HG02759 (cell line): ENCODE measurements around the gene TSC22D2.
"Not testable (repeated sequence)": the region's sequence is repeated elsewhere in the genome, so short reads cannot be mapped to it uniquely, and the experiment has no call there.

Experiments used
- ATAC-seq: cut with Tn5 transposase; IDR thresholded peaks from one replicate; pipeline ENCODE4 v1.9.1; 2021; ENCODE audit warnings: mild to moderate bottlenecking, moderate library complexity; ENCODE audit not compliant: unreplicated experiment

The TSC22D2 gene

DNA sequence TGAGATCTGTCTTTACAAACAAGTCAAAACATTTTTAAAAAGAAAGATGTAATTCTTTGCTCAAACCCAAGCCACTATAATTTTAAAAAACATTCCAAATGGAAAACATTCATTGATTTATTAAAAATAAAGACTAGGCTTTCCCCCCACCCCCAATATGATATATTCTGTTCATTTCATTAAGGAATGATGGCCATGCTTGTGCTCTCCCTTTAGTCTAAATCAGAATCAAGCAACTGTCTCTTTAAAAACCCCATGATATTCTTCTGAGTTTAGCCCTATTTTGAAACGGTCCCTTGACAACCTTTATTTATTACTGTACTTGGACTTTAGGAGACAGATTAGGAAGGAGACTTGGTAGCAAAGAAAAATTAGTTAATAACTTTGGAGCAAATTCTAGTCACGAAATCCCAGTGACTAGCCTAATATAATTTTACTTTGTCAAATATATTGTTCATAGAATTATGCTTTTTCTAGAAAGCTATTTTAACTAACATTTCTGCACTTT, 38.4 kb downstream of the TSC22D2 start:
- ATAC-seq: no peak

DNA sequence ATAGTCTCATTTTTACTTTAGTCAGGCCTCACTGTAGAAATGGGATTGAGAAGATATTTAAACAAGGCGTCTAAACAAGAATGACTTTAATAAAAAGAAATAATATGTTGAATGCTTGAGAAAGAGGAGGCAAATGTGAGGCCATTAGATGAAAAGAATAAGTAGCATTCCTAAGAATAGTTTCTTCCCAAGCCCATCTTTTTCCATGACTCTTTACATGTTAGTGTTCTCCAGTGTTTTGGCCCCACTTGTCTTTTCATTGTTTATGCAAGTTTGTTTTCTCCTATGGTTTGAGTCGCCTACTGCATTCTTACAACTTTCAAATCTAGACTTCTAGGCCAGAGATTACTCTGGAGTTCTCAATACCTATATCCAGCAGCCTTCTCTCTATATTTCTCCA, 39.0 kb downstream of the TSC22D2 start:
- ATAC-seq: no peak

DNA sequence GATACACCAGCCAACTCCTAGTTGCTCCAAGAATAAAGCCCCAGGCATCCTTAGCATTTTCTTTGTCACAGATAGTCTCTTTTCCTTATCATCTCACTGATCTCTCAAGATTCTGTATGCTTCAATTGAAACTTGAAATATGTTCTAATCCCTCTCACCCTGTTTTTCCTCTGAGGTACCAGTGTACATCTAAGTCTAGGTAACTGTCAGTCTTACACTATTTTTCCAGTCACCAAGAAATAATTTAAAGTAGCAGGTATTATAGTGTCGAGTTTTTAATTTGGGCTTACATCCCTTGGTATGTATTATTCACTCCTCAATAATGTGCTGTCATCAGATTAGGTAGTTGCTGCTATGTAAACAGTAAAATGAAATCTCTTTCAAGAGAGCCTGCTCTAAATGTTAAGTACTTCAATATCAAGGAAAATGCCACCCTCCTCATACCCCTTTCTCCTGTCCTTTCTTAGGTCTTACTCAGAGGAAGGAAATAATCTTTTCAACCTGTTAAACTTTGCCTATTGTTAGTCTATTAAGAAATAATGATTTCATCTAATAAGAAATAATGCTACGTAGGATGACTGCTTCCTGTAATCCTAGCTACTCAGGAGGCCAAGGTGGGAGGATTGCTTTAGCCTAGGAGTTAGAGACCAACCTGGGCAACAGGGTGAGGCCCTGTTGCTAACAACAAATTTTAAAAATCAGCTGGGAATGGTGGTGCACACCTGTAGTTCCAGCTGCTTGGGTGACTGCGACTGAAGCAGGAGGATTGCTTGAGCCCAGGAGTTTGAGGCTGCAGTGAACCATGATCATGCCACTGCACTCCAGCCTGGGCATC, 39.8 kb downstream of the TSC22D2 start:
- ATAC-seq: no peak

DNA sequence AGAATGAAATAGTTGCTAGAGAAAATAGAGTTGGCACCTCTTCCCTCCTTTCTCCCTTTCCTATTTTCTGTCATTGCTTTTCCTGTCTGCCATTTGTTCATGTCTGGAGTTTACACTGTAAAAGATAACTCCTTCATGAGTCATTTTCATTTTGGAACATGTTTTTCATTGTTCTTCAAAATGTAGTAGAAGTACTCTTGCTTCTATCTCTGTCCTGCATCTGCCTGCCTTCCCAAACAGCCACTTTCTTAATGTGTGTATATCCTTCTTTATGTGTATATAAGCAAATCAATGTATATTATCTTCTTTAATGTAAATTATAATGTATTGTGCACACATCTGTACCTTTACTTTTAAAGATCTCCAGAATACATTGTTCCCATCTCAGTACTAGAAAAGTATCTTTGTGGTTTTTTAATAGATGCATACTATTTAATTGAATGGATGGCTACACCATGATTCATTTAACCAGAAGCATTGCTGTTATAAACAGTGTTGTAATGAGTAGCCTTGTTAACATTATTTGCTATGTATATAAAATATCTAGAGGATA, 41.1 kb downstream of the TSC22D2 start:
- no peak for ATAC-seq

DNA sequence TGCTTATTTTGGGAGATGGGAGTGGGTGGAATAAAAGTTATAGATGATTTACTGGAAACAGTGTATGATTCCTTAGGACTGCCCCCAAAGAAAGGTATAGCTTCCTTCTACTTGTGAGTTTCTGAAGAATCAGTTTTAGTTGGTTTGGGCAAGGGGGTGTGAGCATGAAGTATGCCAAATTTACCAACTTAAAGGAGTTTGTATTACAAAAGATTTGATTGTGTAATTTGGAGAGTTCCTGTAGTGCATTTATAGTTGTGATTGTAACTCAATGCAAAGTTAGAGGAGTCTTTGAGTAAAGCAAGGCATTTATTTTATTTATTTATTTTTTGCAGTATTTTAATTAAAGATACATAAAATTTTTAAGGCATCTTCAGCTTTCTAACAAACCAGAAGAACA, 42.8 kb downstream of the TSC22D2 start:
- no peak for ATAC-seq

DNA sequence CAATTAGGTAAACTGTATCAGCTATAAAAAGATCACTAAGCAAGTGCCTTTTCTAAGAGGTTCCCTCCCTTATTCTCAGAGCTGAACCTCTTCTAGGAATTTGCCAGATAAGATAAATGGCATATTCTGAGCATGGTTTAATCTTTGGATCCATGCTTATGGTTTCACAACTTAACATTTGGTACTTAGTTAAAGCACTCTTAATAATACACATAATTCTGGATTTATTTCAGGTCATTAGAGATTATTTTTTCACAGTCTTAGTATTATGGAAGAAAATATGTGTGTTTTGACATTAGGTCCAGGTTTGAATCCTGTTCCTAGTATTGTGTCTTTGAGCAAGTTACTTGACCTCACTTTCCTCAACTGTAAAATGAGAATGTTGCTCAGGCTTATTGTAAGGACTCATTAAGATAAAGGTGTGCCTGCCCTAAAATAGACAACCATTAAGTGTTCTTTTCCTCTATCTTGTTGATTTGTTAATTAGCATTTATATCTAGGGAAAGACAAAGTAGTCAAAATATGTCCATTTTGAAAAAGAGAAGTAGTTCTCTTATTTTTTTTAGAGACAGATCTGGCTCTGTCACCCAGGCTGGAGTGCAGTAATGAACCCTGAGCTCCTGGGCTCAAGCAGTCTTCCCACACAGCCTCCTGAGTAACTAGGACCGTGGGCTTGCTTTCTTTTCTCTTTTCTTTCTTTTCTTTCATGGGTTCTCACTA, 43.4 kb downstream of the TSC22D2 start:
- no peak for ATAC-seq

DNA sequence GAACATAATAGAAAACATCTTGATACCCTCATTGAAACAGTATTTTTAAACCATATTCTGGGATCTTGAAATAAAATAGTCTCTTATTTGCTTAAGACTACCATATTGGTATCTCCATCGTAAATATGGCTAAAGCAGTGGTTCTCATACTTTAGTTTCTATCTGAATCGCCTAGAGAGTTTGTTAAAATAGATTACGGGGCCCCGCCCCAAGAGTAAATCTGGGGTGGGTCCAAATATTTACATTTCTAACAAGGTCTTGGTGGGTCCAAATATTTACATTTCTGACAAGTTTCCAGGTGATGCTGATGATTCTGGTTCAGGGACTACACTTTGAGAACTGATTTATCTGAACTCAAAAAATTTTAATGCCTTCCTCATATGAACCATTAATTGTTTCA, 45.3 kb downstream of the TSC22D2 start:
- no peak for ATAC-seq

DNA sequence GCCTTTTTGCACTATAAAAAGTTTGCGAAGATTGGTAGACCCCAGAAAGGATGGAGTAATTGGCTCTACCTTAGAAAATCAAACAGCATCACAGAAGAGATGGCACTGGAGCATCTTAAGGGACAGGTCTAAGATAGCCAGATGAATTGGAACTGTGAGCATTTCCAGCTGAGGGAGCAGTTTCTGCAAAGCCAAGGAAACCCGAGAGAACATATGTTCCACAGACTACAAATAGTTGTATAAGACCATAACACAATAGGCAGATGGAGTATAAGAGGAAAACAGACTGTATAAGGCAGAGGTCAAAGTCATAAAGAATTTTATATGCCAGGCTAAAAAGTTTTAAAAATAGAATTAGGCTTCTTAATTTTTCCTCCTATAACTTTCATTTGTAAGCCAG, 46.0 kb downstream of the TSC22D2 start:
- ATAC-seq: no peak

DNA sequence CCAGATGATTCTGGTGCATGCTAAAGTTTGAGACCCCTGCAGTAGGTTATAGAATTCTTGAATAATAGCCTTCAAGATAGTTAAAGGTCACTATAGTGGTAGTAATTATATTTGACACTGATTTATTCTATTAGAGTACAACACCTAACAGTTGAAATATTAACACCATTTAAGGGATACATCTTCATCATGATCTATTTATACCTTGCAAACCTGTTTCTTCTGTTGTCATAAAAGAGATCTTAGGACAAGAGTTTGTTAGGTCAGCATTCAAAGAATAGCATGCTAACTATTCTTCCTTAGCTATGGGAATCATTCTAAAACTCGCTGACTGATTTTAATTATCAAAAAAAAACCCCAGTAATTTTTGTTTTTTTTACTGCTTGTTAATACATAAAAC, 46.5 kb downstream of the TSC22D2 start:
- ATAC-seq: no peak

DNA sequence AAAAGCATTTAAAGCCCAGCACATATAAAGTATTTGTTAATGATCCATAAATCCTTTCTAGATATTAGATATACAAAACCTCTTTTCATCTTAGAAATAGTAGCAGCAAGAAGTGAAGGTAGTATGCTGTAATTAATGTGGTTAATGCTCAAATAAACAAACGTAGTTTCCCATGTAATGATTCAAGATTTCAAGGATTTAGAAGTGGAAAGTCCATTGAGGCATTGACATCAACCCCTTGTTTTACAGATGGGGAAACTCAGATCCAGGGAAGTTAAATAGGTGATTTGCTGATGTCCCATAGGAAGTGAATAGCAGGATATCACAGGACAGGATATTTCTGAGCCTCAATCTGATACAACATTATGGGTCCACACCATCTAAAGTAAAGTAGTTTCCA, 47.2 kb downstream of the TSC22D2 start:
- ATAC-seq: no peak

DNA sequence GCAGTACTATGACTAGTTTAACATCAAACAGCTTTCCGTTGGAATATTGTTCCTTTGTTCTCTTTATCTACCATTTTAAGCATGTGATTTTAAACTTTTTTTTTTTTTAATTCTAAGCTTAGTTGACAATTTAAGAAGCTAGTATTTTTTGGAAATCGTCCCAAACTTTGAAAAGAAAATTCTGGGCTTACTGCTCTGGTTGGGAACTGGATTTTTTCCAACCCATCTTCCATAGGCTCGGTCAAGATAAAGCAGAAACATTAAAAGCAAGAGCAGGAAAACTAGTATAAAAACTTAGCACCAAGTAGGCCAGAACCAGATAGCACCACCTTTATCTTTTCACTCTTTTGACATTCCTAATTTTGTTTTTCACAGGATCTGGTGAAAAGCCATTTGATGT, 49.9 kb downstream of the TSC22D2 start:
- no peak for ATAC-seq

DNA sequence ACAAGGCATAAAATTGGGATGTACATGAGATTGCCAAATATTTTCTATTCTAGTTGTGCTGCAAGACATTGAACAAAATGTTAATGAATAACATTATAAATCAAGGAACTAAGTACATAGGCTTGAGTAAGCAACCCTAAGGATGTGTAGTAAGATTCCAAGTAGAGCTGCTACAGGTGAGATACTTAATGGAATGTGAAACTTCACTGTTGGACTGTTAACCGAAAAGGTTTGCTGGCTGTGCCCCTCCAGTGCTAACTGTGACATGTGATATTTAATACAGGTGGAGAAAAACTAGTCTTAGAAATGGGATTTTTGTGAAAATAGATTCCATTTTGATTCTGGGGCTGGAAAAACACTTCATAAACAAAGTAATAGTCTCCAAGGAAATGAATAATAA, 52.4 kb downstream of the TSC22D2 start:
- no peak for ATAC-seq

DNA sequence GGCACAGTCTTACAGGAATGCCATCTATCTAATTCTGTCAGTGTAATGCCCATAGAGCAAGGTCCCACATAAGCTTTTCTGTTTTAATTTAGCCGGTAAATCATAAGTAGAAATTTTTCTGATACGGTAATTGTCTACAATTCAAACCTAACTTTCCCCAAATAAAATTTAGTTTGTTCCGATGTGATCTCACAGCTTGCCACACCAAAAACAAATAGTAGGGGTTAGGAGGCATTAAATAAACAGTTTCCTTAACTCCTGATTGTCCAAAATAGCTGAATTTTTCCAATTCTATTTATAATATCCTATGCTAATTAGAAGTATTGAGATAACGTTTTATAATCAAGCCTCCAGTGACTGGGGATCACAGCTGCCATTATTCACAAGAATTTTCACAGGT, 53.3 kb downstream of the TSC22D2 start:
- no peak for ATAC-seq

DNA sequence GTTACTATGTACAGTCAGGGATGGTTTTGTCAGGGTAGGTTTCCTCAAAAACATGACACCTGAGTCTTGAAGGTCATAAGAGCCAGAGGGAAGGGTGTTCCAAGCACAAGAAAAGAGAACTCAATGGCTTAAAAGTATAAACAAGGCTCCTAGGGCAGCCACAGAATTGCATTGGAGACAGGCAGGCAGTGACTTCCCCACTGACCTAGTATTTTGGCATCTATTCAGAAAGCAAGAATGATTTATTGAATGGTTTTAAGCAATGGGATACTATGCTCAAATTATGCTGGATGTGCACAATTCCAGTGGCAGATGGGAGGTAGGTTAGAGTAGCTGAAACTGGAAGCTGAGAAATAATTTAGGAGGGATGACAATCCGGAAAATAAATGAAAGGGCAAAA, 54.0 kb downstream of the TSC22D2 start:
- ATAC-seq: no peak

DNA sequence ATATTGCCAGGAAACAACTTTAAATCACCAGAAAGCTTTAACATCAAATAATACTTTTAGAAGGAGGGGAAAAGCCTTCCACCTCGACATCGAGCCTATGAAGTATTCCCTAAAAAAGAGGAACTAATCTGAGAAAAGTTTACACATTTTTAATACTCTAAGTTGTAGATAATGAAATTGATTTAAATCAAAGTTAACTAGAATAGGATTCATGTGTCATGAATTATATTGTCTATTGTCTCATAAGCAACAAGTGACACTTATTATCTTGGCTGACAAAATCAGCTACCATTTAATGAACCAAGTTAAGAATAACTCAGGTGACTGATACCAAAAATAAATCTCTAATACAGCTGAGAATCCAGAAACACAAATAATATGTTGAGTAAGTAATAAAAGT, 56.6 kb downstream of the TSC22D2 start:
- no peak for ATAC-seq

DNA sequence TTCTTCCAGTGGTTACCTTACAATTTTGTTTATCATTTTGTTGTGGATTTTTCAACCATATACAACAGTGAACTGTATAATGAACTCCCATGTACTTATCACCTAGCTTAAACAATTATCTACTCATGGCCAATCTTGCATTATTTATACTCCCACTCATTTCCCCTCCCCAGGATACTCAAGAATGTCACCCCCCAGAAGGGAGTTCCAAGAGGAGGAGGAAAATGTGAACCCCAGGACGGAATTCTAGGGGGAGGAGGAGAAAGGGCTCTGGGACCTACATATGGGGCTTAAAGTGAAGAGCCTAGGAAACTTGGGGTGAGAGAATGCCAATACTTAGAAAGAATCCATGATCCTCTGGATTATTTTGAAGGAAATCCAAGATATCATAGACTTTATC, 59.3 kb downstream of the TSC22D2 start:
- no peak for ATAC-seq

DNA sequence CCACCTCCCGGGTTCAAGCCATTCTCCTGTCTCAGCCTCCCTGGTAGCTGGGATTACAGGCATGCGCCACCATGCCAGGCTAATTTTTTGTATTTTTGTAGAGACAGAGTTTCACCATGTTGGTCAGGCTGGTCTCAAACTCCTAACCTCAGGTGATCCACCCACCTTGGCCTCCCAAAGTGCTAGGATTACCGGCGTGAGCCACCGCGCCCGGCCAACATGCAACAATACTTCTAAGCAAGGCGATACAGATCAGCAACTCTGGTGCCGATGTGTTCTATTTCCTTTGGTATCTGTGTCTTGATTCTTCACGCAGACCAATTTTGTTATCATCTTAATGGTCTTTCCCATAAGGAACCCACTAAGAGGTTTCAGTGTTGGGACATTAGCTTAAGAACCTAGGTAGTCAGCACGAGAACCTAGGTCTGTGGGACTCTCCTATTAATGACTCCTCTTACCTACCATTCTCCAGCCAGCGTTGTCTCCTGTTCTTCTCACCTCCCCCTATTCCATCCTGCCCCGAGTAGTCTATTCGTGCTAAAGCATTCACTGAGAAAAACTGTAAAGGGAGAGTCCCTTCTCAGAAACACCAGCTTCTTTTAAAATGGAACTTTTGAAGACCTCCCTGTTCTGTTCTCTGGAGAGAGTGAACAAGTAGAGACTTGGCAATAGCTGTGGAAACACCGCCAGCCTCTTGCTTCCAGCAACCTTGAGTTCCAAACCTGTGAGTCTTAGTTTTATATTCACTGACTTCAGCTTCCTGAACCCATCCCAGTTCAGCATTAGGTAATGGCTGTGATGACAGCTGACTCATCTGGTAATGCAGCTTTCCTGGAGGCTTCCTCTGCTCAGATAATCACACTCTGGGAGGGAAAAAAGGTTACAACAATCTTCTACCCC, 61.2 kb downstream of the TSC22D2 start:
- no peak for ATAC-seq

DNA sequence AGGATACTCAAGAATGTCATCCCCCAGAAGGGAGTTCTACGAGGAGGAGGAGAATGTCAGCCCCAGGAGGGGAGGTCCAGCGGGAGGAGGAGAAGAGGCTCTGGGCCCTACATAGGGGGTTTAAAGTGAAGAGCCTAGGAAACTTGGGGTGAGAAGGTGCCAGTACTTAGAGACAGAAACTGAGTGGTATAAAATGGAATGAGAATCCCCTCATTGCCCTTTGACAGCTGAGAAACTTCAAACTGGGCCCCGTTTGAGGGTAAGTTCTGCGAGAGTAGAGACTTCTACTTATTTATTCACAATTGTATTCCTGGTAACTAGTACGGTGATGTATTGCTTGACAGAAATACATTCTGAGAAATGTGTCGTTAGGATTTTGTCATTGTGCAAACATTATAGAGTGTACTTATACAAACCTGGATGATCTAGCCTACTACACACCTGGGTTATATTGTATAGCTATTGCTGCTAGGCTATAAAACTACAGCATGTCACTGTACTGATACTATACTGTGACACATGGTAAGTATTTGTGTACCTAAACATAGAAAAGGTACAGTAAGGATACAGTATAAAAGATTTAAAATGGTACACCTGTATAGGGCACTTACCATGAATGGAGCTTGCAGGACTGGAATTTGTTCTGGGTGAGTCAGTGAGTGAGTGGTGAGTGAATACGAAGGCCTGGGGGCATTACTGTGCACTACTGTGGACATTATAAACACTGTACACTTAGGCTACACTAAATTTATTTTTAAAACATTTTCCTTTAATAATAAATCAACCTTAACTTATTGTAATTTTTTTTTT, 62.0 kb downstream of the TSC22D2 start:
- no peak for ATAC-seq

DNA sequence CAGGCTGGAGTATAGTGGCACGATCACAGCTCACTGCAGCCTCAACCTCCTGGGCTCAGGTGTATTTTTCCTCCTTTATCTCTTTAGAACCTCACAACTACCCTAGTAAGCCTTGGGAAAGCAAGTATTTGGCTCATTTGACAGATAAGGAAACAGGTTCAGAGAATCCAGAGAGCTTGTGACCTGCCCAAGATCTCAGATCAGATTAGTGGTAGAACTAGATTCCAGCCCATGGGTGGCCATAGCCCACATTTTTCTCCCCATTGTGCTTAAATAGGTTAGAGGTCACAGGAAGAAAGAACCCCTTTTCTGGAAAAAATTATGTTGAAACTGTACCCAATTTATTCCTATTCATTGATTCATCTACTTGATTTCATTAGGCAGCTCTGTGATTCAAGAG, 64.3 kb downstream of the TSC22D2 start:
- ATAC-seq: no peak

DNA sequence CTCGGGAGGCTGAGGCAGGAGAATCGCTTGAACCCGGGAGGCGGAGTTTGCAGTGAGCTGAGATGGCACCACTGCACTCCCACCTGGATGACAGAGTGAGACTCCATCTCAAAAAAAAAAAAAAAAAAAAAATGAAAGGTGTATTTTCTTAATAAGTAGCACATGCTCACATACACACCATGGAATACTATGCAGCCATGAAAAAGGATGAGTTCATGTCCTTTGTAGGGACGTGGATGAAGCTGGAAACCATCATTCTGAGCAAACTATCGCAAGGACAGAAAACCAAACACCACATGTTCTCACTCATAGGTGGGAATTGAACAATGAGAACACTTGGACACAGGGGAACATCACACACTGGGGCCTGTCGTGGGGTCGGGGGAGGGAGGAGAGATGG, 65.1 kb downstream of the TSC22D2 start:
- not testable (repeated sequence) for ATAC-seq
